MCF 10A (cell line): ENCODE results near the gene RASL11B. TPM values are rescaled to one million over a fixed set of nuclear protein-coding genes. Genes with fewer than 3 reads are reported as not detected.

Experiments
- BruUV-seq: library from RNA; stranded (reverse); fragments of 400-500 nt; replicated peaks from 2 replicates; lab custom pipeline; 2021; lab: Mats Ljungman, UMichigan
- CTCF ChIA-PET: fragments of 300-600 bp; sonication (Branson Sonifier 250); formaldehyde crosslinking; extraction: SDS; loops from one replicate; lab custom pipeline; 2021; ENCODE audit warnings: antibody characterized with exemption, inconsistent platforms; lab: Yijun Ruan, JAX
- POLR2A ChIA-PET: fragments of 300-600, 350-650 bp; sonication (Branson Sonifier 250); formaldehyde crosslinking; extraction: SDS; loops from one replicate; lab custom pipeline; 2020; ENCODE audit warnings: antibody characterized with exemption, inconsistent platforms; lab: Yijun Ruan, JAX
- DNase-seq: peaks from one replicate; pipeline ENCODE4 v3.0.0-alpha.2; 2018; ENCODE audit not compliant: unreplicated experiment
- H3K27ac Mint-ChIP-seq: one replicate; pipeline ENCODE4 v1.8.0; 2022; ENCODE audit warnings: mild to moderate bottlenecking, low read depth, mixed read lengths; ENCODE audit not compliant: unreplicated experiment
- H3K27me3 Mint-ChIP-seq: one replicate; pipeline ENCODE4 v1.8.0; 2022; ENCODE audit warnings: mixed read lengths; ENCODE audit not compliant: insufficient read depth, unreplicated experiment
- H3K36me3 Mint-ChIP-seq: one replicate; pipeline ENCODE4 v1.8.0; 2022; ENCODE audit warnings: mild to moderate bottlenecking, moderate library complexity, mixed read lengths; ENCODE audit not compliant: insufficient read depth, unreplicated experiment
- H3K4me1 Mint-ChIP-seq: one replicate; pipeline ENCODE4 v1.8.0; 2022; ENCODE audit warnings: mixed read lengths; ENCODE audit not compliant: insufficient read depth, unreplicated experiment
- H3K4me3 Mint-ChIP-seq: one replicate; pipeline ENCODE4 v1.8.0; 2022; ENCODE audit warnings: mild to moderate bottlenecking, moderate library complexity, mixed read lengths; ENCODE audit not compliant: unreplicated experiment
- H3K9me3 Mint-ChIP-seq: one replicate; pipeline ENCODE4 v1.8.0; 2022; ENCODE audit warnings: mixed read lengths; ENCODE audit not compliant: unreplicated experiment
- CTCF ChIP-seq: fragments of 200-600 bp; IDR thresholded peaks from one replicate; pipeline ENCODE4 v1.8.0; 2022; ENCODE audit warnings: antibody characterized with exemption, mild to moderate bottlenecking; ENCODE audit not compliant: unreplicated experiment
- intact Hi-C: fragments of 100-400 bp; cut with micrococcal nuclease; formaldehyde crosslinking; loops from 2 replicates; pipeline ENCODE4 v1.14.1; 2022
- total RNA-seq: library from RNA; stranded (reverse); gene quantifications from 2 replicates; pipeline ENCODE4 v1.2.3, GENCODE V29; 2022

The RASL11B gene
- total RNA-seq, 1 experiment from 2014 or later = 2.6 TPM

DNA sequence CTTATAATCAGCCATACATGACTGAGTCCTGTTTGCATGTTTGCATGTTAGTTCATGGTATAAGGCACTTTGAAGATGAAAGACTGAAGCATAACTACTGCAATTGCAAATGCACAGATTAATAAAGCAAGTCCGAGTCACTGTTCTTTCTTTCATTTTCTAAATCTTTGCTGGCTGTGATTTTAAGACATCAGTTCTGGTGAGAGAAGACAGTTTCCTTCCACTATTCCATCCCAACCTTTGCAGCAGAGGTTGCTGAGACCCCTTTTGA is 28.3 kb downstream of the RASL11B start:
- POLR2A ChIA-PET = no interaction called here
- Mint-ChIP-seq H3K27me3 (no peaks in the 10 kb centered on the region), H3K4me1 (no peaks in the 10 kb centered on the region), H3K9me3 (peaks cover 9% of the 10 kb centered on the region), H3K4me3 (no peak overlapping the region), H3K36me3 (peaks cover 3% of the 10 kb centered on the region), H3K27ac (no peak overlapping the region)
- intact Hi-C loops = no loop called here
- no TSS peak for BruUV-seq
- DNase-seq = no peak
- no peak for TF ChIP-seq CTCF
- CTCF ChIA-PET = no interaction called here

- POLR2A ChIA-PET = interaction anchor here (0.6 kb wide), 1 partner anchor 109 kb away, joined by 3 read pairs; no protein-coding TSS in a partner anchor
- DNase-seq = no peak
- intact Hi-C loops = no loop called here
- Mint-ChIP-seq H3K27ac (no peak overlapping the region), H3K27me3 (no peaks in the 10 kb centered on the region), H3K4me3 (no peak overlapping the region), H3K9me3 (peaks cover 9% of the 10 kb centered on the region), H3K36me3 (no peaks in the 10 kb centered on the region), H3K4me1 (no peaks in the 10 kb centered on the region)
- CTCF ChIA-PET = interaction anchor here (0.5 to 0.7 kb wide), 4 partner anchors 21 to 1883 kb away, joined by 3 to 4 read pairs (median 3); no protein-coding TSS in a partner anchor
- no TSS peak for BruUV-seq
- no peak for TF ChIP-seq CTCF
These were observed 29.6 kb downstream of the RASL11B start for GRCh38 chr4:52891743-52892142.

- CTCF ChIA-PET = interaction anchor here (0.6 to 1.1 kb wide), 3 partner anchors 29 to 826 kb away, joined by 3 to 4 read pairs (median 3); no protein-coding TSS in a partner anchor
- H3K9me3 Mint-ChIP-seq = peaks cover 13% of the 10 kb centered on the region
- peaks cover 4% of the 10 kb centered on the region for H3K36me3 Mint-ChIP-seq
- no peak overlapping the region for H3K27ac Mint-ChIP-seq
- no peaks in the 10 kb centered on the region for H3K4me1 Mint-ChIP-seq
- no peak for DNase-seq
- no TSS peak for BruUV-seq
- H3K27me3 Mint-ChIP-seq = no peaks in the 10 kb centered on the region
- no peak overlapping the region for H3K4me3 Mint-ChIP-seq
- intact Hi-C loops = no loop called here
- no peak for TF ChIP-seq CTCF
- POLR2A ChIA-PET = no interaction called here
These were observed 30.8 kb downstream of the RASL11B start for GRCh38 chr4:52892880-52893279.

DNA sequence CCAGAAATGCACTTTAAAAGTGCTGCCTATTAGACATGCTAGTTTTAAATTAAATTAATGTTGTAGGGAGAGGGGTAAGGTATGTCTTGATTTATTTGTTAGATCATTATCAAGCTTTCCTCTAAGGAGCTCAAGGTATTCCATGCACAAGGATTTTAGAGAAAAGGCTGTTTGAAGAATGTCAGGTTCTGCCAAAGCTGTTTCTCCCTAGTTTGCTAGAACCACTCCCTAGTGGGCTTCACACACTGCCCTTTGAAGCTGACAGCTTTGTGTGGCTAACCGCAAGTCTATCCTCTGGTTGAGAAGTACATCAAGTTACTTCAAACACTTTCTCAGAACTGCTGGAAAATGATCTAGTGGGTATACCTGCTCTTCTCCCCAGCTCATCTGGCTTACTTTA is 32.3 kb downstream of the RASL11B start:
- CTCF ChIA-PET = interaction anchor here (0.5 to 0.8 kb wide), 2 partner anchors 71 to 83 kb away, joined by 3 read pairs; no protein-coding TSS in a partner anchor
- H3K36me3 Mint-ChIP-seq = peaks cover 9% of the 10 kb centered on the region
- POLR2A ChIA-PET = no interaction called here

More for the DNA sequence above, 32.3 kb downstream of the RASL11B start:
- Mint-ChIP-seq H3K4me3 (no peak overlapping the region), H3K27me3 (no peaks in the 10 kb centered on the region), H3K4me1 (no peaks in the 10 kb centered on the region), H3K27ac (no peak overlapping the region), H3K9me3 (peaks cover 9% of the 10 kb centered on the region)
- DNase-seq = no peak
- no peak for TF ChIP-seq CTCF
- intact Hi-C loops = no loop called here
- BruUV-seq = no TSS peak
